ENCODE results near the gene BICRA. TPM values are rescaled to one million over a fixed set of nuclear protein-coding genes. Genes with fewer than 3 reads are reported as not detected.

BICRA gene
- total RNA-seq, 5 donors from 2014 or later (not counting 1 experiment from before 2014, with no cell fraction given) = 31.9 to 39.3 (median 35.1) TPM

DNA sequence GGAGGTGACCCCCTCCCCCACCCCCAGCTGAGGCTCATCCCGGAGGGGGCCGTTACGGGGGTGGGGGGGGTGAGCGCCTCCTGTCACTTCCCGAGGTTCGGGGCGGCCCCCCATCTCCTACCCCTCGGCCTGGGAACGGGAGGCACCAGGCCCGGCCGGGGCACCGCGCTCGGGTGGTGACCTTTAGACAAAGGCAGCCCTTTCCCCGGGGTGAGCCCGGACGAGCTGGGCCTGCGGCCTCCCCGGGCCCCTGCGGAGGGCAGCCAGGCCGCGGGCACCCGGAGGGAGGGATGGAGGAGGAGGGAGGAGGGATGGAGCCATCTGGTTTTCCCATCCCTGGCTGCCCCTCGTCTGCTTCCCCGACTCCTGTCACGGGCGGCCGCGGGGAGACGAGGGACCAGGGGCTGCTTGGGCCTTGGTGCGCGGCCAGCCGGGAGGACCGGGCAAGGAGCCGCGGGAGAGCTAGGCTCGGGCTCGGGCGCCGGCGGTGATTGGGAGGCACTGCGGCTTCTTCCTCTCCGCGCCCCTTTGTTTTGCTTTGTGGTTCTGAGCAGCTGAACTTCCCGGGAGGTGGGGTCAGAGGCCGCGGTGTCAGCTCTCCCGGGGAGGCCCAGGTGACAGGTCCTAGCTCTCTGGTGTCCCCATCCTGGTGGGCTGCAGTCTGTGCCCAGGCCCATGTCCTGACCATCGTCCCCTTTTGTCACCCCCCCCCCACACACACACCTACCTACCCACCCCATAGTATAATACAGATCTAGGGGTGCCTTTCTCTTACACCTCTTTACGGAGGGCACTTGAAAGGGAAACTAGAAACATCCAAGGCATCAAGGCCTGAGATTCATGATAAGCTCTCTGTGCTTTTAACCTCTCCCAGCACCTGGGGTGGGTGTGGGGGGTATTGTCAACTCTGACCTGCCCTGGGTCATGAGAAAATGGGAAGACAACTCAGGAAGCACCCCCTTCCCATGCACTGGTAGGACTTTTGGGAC lies 1.3 kb downstream of the BICRA start:
- CTCF ChIA-PET = interaction anchor here in 1 of 2 donors (0.6 kb wide), 1 partner anchor 24 kb away, joined by 4 read pairs; no protein-coding TSS in a partner anchor

GRCh38 chr19:47610902-47611301 lies 2.0 kb downstream of the BICRA start:
- CTCF ChIA-PET = interaction anchor here in 1 of 2 donors (0.5 kb wide), 1 partner anchor 149 kb away, joined by 3 read pairs; no protein-coding TSS in a partner anchor
- peak overlapping the region; percentile 84 to 88 for H3K27ac Mint-ChIP-seq
- POLR2A ChIA-PET = interaction anchor here in 1 of 2 donors (0.6 kb wide), 1 partner anchor 95 kb away, joined by 3 read pairs; no protein-coding TSS in a partner anchor
- no peaks in the 10 kb centered on the region for H3K27me3 Mint-ChIP-seq
- Histone ChIP-seq H3K27me3 (replicated peaks in 1 of 2; ENCODE audit: control insufficient read depth in 2 of 2, extremely low read depth in 1 of 2, insufficient read depth in 2 of 2, low read length in 1 of 2) (no peaks in the 10 kb centered on the region), H3K4me3 (ENCODE audit: control insufficient read depth in 1 of 2, extremely low read depth in 1 of 2, low read length in 1 of 2) (peak overlapping the region; percentile 72 to 84), H3K27ac (ENCODE audit: low read length) (peak overlapping the region; percentile 34), H3K4me1 (ENCODE audit: control insufficient read depth in 1 of 2, extremely low read depth in 1 of 2, insufficient read depth in 2 of 2, low read length in 2 of 2) (peaks cover 6 to 50% of the 10 kb centered on the region in 2 experiments), H3K9me3 (no peaks in the 10 kb centered on the region), H3K36me3 (ENCODE audit: control insufficient read depth in 2 of 2, extremely low read depth in 1 of 2, insufficient read depth in 1 of 2, low read length in 1 of 2) (peaks cover 2 to 15% of the 10 kb centered on the region in 2 donors)
- peak overlapping the region; percentile 76 to 84 (median 79) for H3K4me3 Mint-ChIP-seq
- no peak for DNase-seq
- WGBS (ENCODE audit: insufficient coverage) = 82% methylated on average over 4 of the region's 7 CpGs
- peaks cover 41 to 50% (median 48%) of the 10 kb centered on the region in 3 donors for H3K4me1 Mint-ChIP-seq
- ATAC-seq (replicated peaks in 1 of 4) = no peak
- peaks cover 11% of the 10 kb centered on the region for H3K36me3 Mint-ChIP-seq
- H3K9me3 Mint-ChIP-seq = no peaks in the 10 kb centered on the region

More for the DNA sequence above, 1.3 kb downstream of the BICRA start:
- POLR2A ChIA-PET = interaction anchor here in 1 of 2 donors (0.6 kb wide), 1 partner anchor 94 kb away, joined by 3 read pairs; no protein-coding TSS in a partner anchor
- Histone ChIP-seq H3K9me3 (no peaks in the 10 kb centered on the region), H3K4me1 (ENCODE audit: control insufficient read depth in 1 of 2, extremely low read depth in 1 of 2, insufficient read depth in 2 of 2, low read length in 2 of 2) (peaks cover 6 to 43% of the 10 kb centered on the region in 2 experiments), H3K4me3 (ENCODE audit: control insufficient read depth in 1 of 2, extremely low read depth in 1 of 2, low read length in 1 of 2) (peak overlapping the region; percentile 72 to 84), H3K27ac (ENCODE audit: low read length) (peak overlapping the region; percentile 39), H3K27me3 (replicated peaks in 1 of 2; ENCODE audit: control insufficient read depth in 2 of 2, extremely low read depth in 1 of 2, insufficient read depth in 2 of 2, low read length in 1 of 2) (no peaks in the 10 kb centered on the region), H3K36me3 (ENCODE audit: control insufficient read depth in 2 of 2, extremely low read depth in 1 of 2, insufficient read depth in 1 of 2, low read length in 1 of 2) (peaks cover 0 to 12% of the 10 kb centered on the region in 2 donors)
- Mint-ChIP-seq H3K9me3 (no peaks in the 10 kb centered on the region), H3K4me3 (peak overlapping the region; percentile 76 to 84 (median 79)), H3K27ac (peak overlapping the region; percentile 84 to 88), H3K27me3 (no peaks in the 10 kb centered on the region), H3K4me1 (peaks cover 34 to 43% (median 42%) of the 10 kb centered on the region in 3 donors), H3K36me3 (peaks cover 8% of the 10 kb centered on the region)
- DNase-seq = peak in 34 of 35 experiments; percentile 21 to 72 (median 46)
- peak in 3 of 4 experiments; percentile 20 to 42 (median 40) for ATAC-seq (replicated peaks in 1 of 4)
- 0% methylated on average over 24 of the region's 50 CpGs for WGBS (ENCODE audit: insufficient coverage)

GRCh38 chr19:47613165-47614020 lies 4.5 kb downstream of the BICRA start:
- no peak overlapping the region for H3K27ac ChIP-seq (ENCODE audit: low read length)
- peaks cover 3 to 17% of the 10 kb centered on the region in 2 donors for H3K36me3 ChIP-seq (ENCODE audit: control insufficient read depth in 2 of 2, extremely low read depth in 1 of 2, insufficient read depth in 1 of 2, low read length in 1 of 2)
- Mint-ChIP-seq H3K9me3 (no peaks in the 10 kb centered on the region), H3K27me3 (no peaks in the 10 kb centered on the region), H3K4me3 (no peak overlapping the region), H3K27ac (peak overlapping the region; percentile 0 to 61), H3K36me3 (peaks cover 11% of the 10 kb centered on the region), H3K4me1 (peaks cover 50 to 55% (median 55%) of the 10 kb centered on the region in 3 donors)
- 92% methylated on average over 5 of the region's 14 CpGs for WGBS (ENCODE audit: insufficient coverage)
- no peak overlapping the region for H3K4me3 ChIP-seq (ENCODE audit: control insufficient read depth in 1 of 2, extremely low read depth in 1 of 2, low read length in 1 of 2)
- H3K4me1 ChIP-seq (ENCODE audit: control insufficient read depth in 1 of 2, extremely low read depth in 1 of 2, insufficient read depth in 2 of 2, low read length in 2 of 2) = peaks cover 6 to 44% of the 10 kb centered on the region in 2 experiments
- H3K27me3 ChIP-seq (replicated peaks in 1 of 2; ENCODE audit: control insufficient read depth in 2 of 2, extremely low read depth in 1 of 2, insufficient read depth in 2 of 2, low read length in 1 of 2) = no peaks in the 10 kb centered on the region
- no peak for DNase-seq
- no peak for ATAC-seq (replicated peaks in 1 of 4)
- ChIA-PET CTCF (no interaction called here), POLR2A (interaction anchor here in 1 of 2 donors (0.5 kb wide), 1 partner anchor 499 kb away, joined by 3 read pairs; no protein-coding TSS in a partner anchor)
- H3K9me3 ChIP-seq = no peaks in the 10 kb centered on the region

- Histone ChIP-seq H3K4me1 (ENCODE audit: control insufficient read depth in 1 of 2, extremely low read depth in 1 of 2, insufficient read depth in 2 of 2, low read length in 2 of 2) (peaks cover 6 to 48% of the 10 kb centered on the region in 2 experiments), H3K27ac (ENCODE audit: low read length) (no peak overlapping the region), H3K9me3 (no peaks in the 10 kb centered on the region), H3K4me3 (ENCODE audit: control insufficient read depth in 1 of 2, extremely low read depth in 1 of 2, low read length in 1 of 2) (no peak overlapping the region), H3K36me3 (ENCODE audit: control insufficient read depth in 2 of 2, extremely low read depth in 1 of 2, insufficient read depth in 1 of 2, low read length in 1 of 2) (peaks cover 3 to 20% of the 10 kb centered on the region in 2 donors), H3K27me3 (replicated peaks in 1 of 2; ENCODE audit: control insufficient read depth in 2 of 2, extremely low read depth in 1 of 2, insufficient read depth in 2 of 2, low read length in 1 of 2) (no peaks in the 10 kb centered on the region)
- ATAC-seq (replicated peaks in 1 of 4) (no peak), DNase-seq (no peak)
- Mint-ChIP-seq H3K9me3 (no peaks in the 10 kb centered on the region), H3K4me1 (peaks cover 50 to 57% (median 57%) of the 10 kb centered on the region in 3 donors), H3K36me3 (peaks cover 11% of the 10 kb centered on the region), H3K27me3 (no peaks in the 10 kb centered on the region), H3K27ac (no peak overlapping the region), H3K4me3 (no peak overlapping the region)
- 100% methylated on average over 1 of the region's 3 CpGs for WGBS (ENCODE audit: insufficient coverage)
- CTCF ChIA-PET = no interaction called here
- POLR2A ChIA-PET = interaction anchor here in 1 of 2 donors (0.5 kb wide), 1 partner anchor 498 kb away, joined by 3 read pairs; no protein-coding TSS in a partner anchor
These were observed 5.0 kb downstream of the BICRA start for GRCh38 chr19:47614021-47614295.

GRCh38 chr19:47614559-47614958 lies 5.6 kb downstream of the BICRA start:
- Histone ChIP-seq H3K4me1 (ENCODE audit: control insufficient read depth in 1 of 2, extremely low read depth in 1 of 2, insufficient read depth in 2 of 2, low read length in 2 of 2) (peaks cover 6 to 48% of the 10 kb centered on the region in 2 experiments), H3K4me3 (ENCODE audit: control insufficient read depth in 1 of 2, extremely low read depth in 1 of 2, low read length in 1 of 2) (no peak overlapping the region), H3K9me3 (no peaks in the 10 kb centered on the region), H3K27ac (ENCODE audit: low read length) (no peak overlapping the region), H3K27me3 (replicated peaks in 1 of 2; ENCODE audit: control insufficient read depth in 2 of 2, extremely low read depth in 1 of 2, insufficient read depth in 2 of 2, low read length in 1 of 2) (no peaks in the 10 kb centered on the region), H3K36me3 (ENCODE audit: control insufficient read depth in 2 of 2, extremely low read depth in 1 of 2, insufficient read depth in 1 of 2, low read length in 1 of 2) (peaks cover 3 to 20% of the 10 kb centered on the region in 2 donors)
- Mint-ChIP-seq H3K27ac (no peak overlapping the region), H3K27me3 (no peaks in the 10 kb centered on the region), H3K36me3 (peaks cover 11% of the 10 kb centered on the region), H3K4me1 (peaks cover 50 to 57% (median 57%) of the 10 kb centered on the region in 3 donors), H3K4me3 (no peak overlapping the region), H3K9me3 (no peaks in the 10 kb centered on the region)
- DNase-seq = no peak
- POLR2A ChIA-PET = no interaction called here
- CTCF ChIA-PET = interaction anchor here in 1 of 2 donors (0.7 kb wide), 1 partner anchor 96 kb away, joined by 3 read pairs; no protein-coding TSS in a partner anchor
- 96% methylated on average over 6 of the region's 10 CpGs for WGBS (ENCODE audit: insufficient coverage)
- no peak for ATAC-seq (replicated peaks in 1 of 4)
